ENCODE data around the gene TSPAN5. TPM values are rescaled to one million over a fixed set of nuclear protein-coding genes. Genes with fewer than 3 reads are reported as not detected.

The TSPAN5 gene
- total and polyA plus RNA-seq, 2 of the 4 experiments (the other 2 are of a cell fraction), result 64.8 to 79.6 TPM

DNA sequence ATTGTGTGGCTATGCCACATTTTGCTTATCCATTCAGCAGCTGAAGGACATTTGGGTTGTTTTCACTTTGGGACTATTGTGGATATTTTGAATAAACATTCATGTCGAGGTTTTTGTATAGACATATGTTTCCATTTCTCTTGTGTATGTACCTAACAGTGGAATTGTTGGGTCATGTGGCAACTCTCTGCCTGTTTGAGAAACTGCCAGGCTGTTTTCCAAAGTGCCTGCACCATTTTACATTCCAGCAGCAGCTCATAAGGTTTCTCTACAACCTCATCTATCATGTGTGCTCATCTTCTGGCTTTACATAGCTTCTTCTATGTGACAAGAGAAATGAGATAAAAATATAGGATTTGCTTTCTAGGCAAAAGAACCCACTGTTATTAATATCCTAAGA, 29.5 kb upstream of the TSPAN5 start:
- H3K27me3 ChIP-seq (ENCODE audit: control insufficient read depth, insufficient read depth, low read length), result no peaks in the 10 kb centered on the region
- no peak overlapping the region for H3K14ac ChIP-seq (replicated peaks; ENCODE audit: low read depth, low read length)
- dilution Hi-C loops (cut with HindIII; ENCODE audit: low sequenced_read_pairs, unreplicated experiment) (no loop called here), intact Hi-C loops (cut with micrococcal nuclease) (no loop called here), in situ Hi-C loops (cut with MboI; ENCODE audit: low sequenced_read_pairs) (no loop called here)
- DNase-seq (no peak), ATAC-seq (ENCODE audit: low read depth) (no peak)
- BruUV-seq (replicated peaks), result no TSS peak
- H3K27ac ChIP-seq (ENCODE audit: insufficient read depth, low read length), result no peak overlapping the region
- H3K56ac ChIP-seq (ENCODE audit: extremely low read depth, insufficient read depth, low read length), result no peak overlapping the region
- no peak overlapping the region for H2AK5ac ChIP-seq (ENCODE audit: low read depth, low read length)
- no CpG with 5 or more reads among the region's 1 CpG for WGBS, 2 experiments (ENCODE audit: extremely low coverage in 2 of 2, insufficient read length in 1 of 2)
- no peak overlapping the region; the same call in 2 of the 3 replicates for H2BK15ac ChIP-seq (ENCODE audit: low read depth, low read length)
- H3K9me3 ChIP-seq (ENCODE audit: control insufficient read depth, insufficient read depth, low read length), result no peaks in the 10 kb centered on the region
- no peak overlapping the region for H3K23ac ChIP-seq (ENCODE audit: low read depth, low read length)
- no peak overlapping the region for H2AFZ ChIP-seq (replicated peaks; ENCODE audit: low read length, poor library complexity)
- H3K4me1 ChIP-seq (ENCODE audit: control insufficient read depth, insufficient read depth, low read length), result peaks cover 3% of the 10 kb centered on the region
- H2AK9ac ChIP-seq (replicated peaks; ENCODE audit: low read depth, low read length, poor library complexity), result no peak overlapping the region
- H3K18ac ChIP-seq (ENCODE audit: low read depth, low read length), result no peak overlapping the region; the same call in 1 of the 2 replicates
- peak overlapping the region; percentile 16; the same call in 1 of the 2 replicates for H2BK120ac ChIP-seq (ENCODE audit: low read depth, low read length)
- no peak for TF ChIP-seq RCOR1 (IDR thresholded peaks at IDR 0.05; ENCODE audit: insufficient replicate concordance, low read length)
- no peak for TF ChIP-seq SMC3 (IDR thresholded peaks at IDR 0.05; ENCODE audit: low read depth, low read length)
- no peak for TF ChIP-seq CHD1 (IDR thresholded peaks at IDR 0.05; ENCODE audit: low read depth, low read length)
- no peak for TF ChIP-seq RFX5 (IDR thresholded peaks at IDR 0.05; ENCODE audit: low read depth, low read length)
- TF ChIP-seq POLR2A (IDR thresholded peaks at IDR 0.05; ENCODE audit: low read depth, low read length), result no peak
- TF ChIP-seq, protein P1, sequence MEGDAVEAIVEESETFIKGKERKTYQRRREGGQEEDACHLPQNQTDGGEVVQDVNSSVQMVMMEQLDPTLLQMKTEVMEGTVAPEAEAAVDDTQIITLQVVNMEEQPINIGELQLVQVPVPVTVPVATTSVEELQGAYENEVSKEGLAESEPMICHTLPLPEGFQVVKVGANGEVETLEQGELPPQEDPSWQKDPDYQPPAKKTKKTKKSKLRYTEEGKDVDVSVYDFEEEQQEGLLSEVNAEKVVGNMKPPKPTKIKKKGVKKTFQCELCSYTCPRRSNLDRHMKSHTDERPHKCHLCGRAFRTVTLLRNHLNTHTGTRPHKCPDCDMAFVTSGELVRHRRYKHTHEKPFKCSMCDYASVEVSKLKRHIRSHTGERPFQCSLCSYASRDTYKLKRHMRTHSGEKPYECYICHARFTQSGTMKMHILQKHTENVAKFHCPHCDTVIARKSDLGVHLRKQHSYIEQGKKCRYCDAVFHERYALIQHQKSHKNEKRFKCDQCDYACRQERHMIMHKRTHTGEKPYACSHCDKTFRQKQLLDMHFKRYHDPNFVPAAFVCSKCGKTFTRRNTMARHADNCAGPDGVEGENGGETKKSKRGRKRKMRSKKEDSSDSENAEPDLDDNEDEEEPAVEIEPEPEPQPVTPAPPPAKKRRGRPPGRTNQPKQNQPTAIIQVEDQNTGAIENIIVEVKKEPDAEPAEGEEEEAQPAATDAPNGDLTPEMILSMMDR (conservative IDR thresholded peaks at IDR 0.05; ENCODE audit: low read depth, low read length), result no peak
- no peak for TF ChIP-seq NFE2L2 (IDR thresholded peaks at IDR 0.05; ENCODE audit: low read depth, low read length)
- TF ChIP-seq MXI1 (IDR thresholded peaks at IDR 0.05; ENCODE audit: borderline replicate concordance, low read depth, low read length), result no peak
- TF ChIP-seq MAFK (IDR thresholded peaks at IDR 0.05; ENCODE audit: low read depth, low read length), result no peak
- TF ChIP-seq BHLHE40 (IDR thresholded peaks at IDR 0.05; ENCODE audit: low read depth, low read length), result no peak
- 0 out of 2 replicates have a peak overlapping the region, but pooled peaks have one; percentile 8 for H3K4ac ChIP-seq (ENCODE audit: low read depth, low read length)
- no peak overlapping the region for H4K91ac ChIP-seq (ENCODE audit: insufficient read depth, low read depth, low read length)
- H4K5ac ChIP-seq (ENCODE audit: low read depth, low read length), result no peak overlapping the region
- no peaks in the 10 kb centered on the region for H4K20me1 ChIP-seq (ENCODE audit: insufficient read depth, low read length)
- peaks cover 3% of the 10 kb centered on the region; the same call in 1 of the 2 replicates for H3K9me1 ChIP-seq (ENCODE audit: insufficient read depth, low read length)
- no peak overlapping the region for H2BK5ac ChIP-seq (ENCODE audit: low read depth, low read length, poor library complexity, severe bottlenecking)
- POLR2A ChIA-PET (ENCODE audit: unreplicated experiment), result no interaction called here
- H3K4me3 ChIP-seq (ENCODE audit: insufficient read depth, low read depth, low read length), result no peak overlapping the region
- H4K8ac ChIP-seq (ENCODE audit: low read depth in 2 of 2, low read length in 2 of 2), result no peak overlapping the region
- no peaks in the 10 kb centered on the region for H3K36me3 ChIP-seq (ENCODE audit: control insufficient read depth, insufficient read depth, low read length)
- no peak overlapping the region for H3K9ac ChIP-seq (ENCODE audit: low read depth, low read length)
- H2BK20ac ChIP-seq (ENCODE audit: low read depth, low read length), result no peak overlapping the region
- no peak overlapping the region for H3K4me2 ChIP-seq (ENCODE audit: low read depth, low read length)
- CTCF ChIA-PET, result no interaction called here
- H3K79me1 ChIP-seq (ENCODE audit: low read depth in 1 of 2, low read length in 2 of 2), result no peaks in the 10 kb centered on the region

Data from IMR-90 (cell line).